Stimulated activated CD8-positive, alpha-beta memory T cell treated with anti-CD3 and anti-CD28 coated beads, Interleukin-7, amount 100 ng/mL, for 4 hours (primary cell): Measurements from ENCODE around the gene MEG3.

ENCODE experiments used
- DNase-seq, 2 donors: peaks; one replicate each; pipeline ENCODE4 v3.0.0-alpha.2; 2020; ENCODE audit warnings: low read depth in 2 of 2

The MEG3 gene

GRCh38 chr14:100825713-100826331 is at the start of gene MEG3:
MEG3 (plus strand) TSS chr14:100826118.
- DNase-seq = no peak

- DNase-seq = no peak
Measured at GRCh38 chr14:100776681-100777365, 49.1 kb upstream of the MEG3 start.

- DNase-seq = no peak
Measured at GRCh38 chr14:100777366-100777817, 48.5 kb upstream of the MEG3 start.

- no peak for DNase-seq
Measured at GRCh38 chr14:100777818-100778525, 47.9 kb upstream of the MEG3 start.

GRCh38 chr14:100778526-100778882 is 47.4 kb upstream of the MEG3 start:
- no peak for DNase-seq

- no peak for DNase-seq
Measured at GRCh38 chr14:100778951-100779690, 46.8 kb upstream of the MEG3 start.

- DNase-seq = no peak
Measured at GRCh38 chr14:100779691-100780080, 46.2 kb upstream of the MEG3 start.

- no peak for DNase-seq
Measured at GRCh38 chr14:100780246-100780645, 45.7 kb upstream of the MEG3 start.

- DNase-seq = no peak
Measured at GRCh38 chr14:100780646-100781355, 45.1 kb upstream of the MEG3 start.

- no peak for DNase-seq
Measured at GRCh38 chr14:100781952-100782351, 44.0 kb upstream of the MEG3 start.

- no peak for DNase-seq
Measured at GRCh38 chr14:100782516-100783320, 43.2 kb upstream of the MEG3 start.

GRCh38 chr14:100783630-100784370 is 42.1 kb upstream of the MEG3 start:
- no peak for DNase-seq

GRCh38 chr14:100784523-100785337 is 41.2 kb upstream of the MEG3 start:
- no peak for DNase-seq

GRCh38 chr14:100785338-100785615 is 40.6 kb upstream of the MEG3 start:
- no peak for DNase-seq

- no peak for DNase-seq
Measured at GRCh38 chr14:100785626-100786025, 40.3 kb upstream of the MEG3 start.

GRCh38 chr14:100786131-100786530 is 39.8 kb upstream of the MEG3 start:
- no peak for DNase-seq

GRCh38 chr14:100786576-100787219 is 39.2 kb upstream of the MEG3 start:
- no peak for DNase-seq

GRCh38 chr14:100787659-100788058 is 38.3 kb upstream of the MEG3 start:
- no peak for DNase-seq

- no peak for DNase-seq
Measured at GRCh38 chr14:100788517-100788916, 37.4 kb upstream of the MEG3 start.
